A673 (cell line): ENCODE measurements around the gene ESRRB. TPM values are rescaled to one million over a fixed set of nuclear protein-coding genes. Genes with fewer than 3 reads are reported as not detected.

ENCODE experiments used
- BruUV-seq: library from RNA; stranded (reverse); fragments of 400-500 nt; replicated peaks from 2 replicates; lab custom pipeline; 2021; lab: Mats Ljungman, UMichigan
- CTCF ChIA-PET: fragments of 300-600 bp; sonication (Branson Sonifier 250); formaldehyde crosslinking; loops from one replicate; lab custom pipeline; 2022; ENCODE audit warnings: antibody characterized with exemption; lab: Charles Lee
- POLR2A ChIA-PET: fragments of 300-600 bp; sonication (Branson Sonifier 250); formaldehyde crosslinking; loops from one replicate; lab custom pipeline; 2022; ENCODE audit warnings: antibody characterized with exemption; ENCODE audit not compliant: low non-redundant PET; lab: Charles Lee
- DNase-seq: peaks from one replicate; pipeline ENCODE4 v3.0.0-alpha.2; 2015; ENCODE audit warnings: low spot score
- H3K27ac ChIP-seq: fragments of 200-600 bp; sonication (generic); 2 replicates; pipeline ENCODE4 v1.5.1; 2016; ENCODE audit warnings: mixed run types, low read depth, mild to moderate bottlenecking, mixed read lengths, antibody characterized with exemption, low read length; ENCODE audit not compliant: poor library complexity, severe bottlenecking
- H3K27me3 ChIP-seq: fragments of 200-600 bp; sonication (generic); replicated peaks from 2 replicates; pipeline ENCODE4 v1.6.1; 2017; ENCODE audit warnings: mixed run types, low read depth, mild to moderate bottlenecking, mixed read lengths, antibody characterized with exemption, low read length; ENCODE audit not compliant: insufficient read depth, poor library complexity
- H3K36me3 ChIP-seq: fragments of 200-600 bp; sonication (generic); 2 replicates; pipeline ENCODE4 v1.6.1; 2016; ENCODE audit warnings: mixed run types, mild to moderate bottlenecking, mixed read lengths, antibody characterized with exemption, low read length; ENCODE audit not compliant: insufficient read depth, poor library complexity, severe bottlenecking
- H3K4me1 ChIP-seq: fragments of 200-600 bp; sonication (generic); 2 replicates; pipeline ENCODE4 v1.6.1; 2017; ENCODE audit warnings: mixed run types, mild to moderate bottlenecking, mixed read lengths, antibody characterized with exemption, low read length; ENCODE audit not compliant: insufficient read depth, poor library complexity, severe bottlenecking
- H3K4me3 ChIP-seq: fragments of 200-600 bp; sonication (generic); 2 replicates; pipeline ENCODE4 v1.5.1; 2016; ENCODE audit warnings: low read depth, mixed run types, mild to moderate bottlenecking, mixed read lengths, low read length; ENCODE audit not compliant: poor library complexity, severe bottlenecking
- H3K9me3 ChIP-seq: fragments of 200-600 bp; sonication (generic); 2 replicates; pipeline ENCODE4 v1.6.1; 2016; ENCODE audit warnings: mixed run types, low read depth, mild to moderate bottlenecking, mixed read lengths, antibody characterized with exemption, low read length; ENCODE audit not compliant: poor library complexity, severe bottlenecking
- EZH2 ChIP-seq: fragments of 200-600 bp; sonication (generic); IDR thresholded peaks from 2 replicates; pipeline ENCODE4 v1.6.1; 2017; ENCODE audit warnings: borderline replicate concordance, low read depth, mild to moderate bottlenecking, mixed read lengths, antibody characterized with exemption, low read length; ENCODE audit not compliant: poor library complexity, severe bottlenecking
- intact Hi-C: fragments of 100-400 bp; cut with micrococcal nuclease; formaldehyde crosslinking; loops from one replicate; pipeline ENCODE4 v1.10.0; 2022; ENCODE audit not compliant: unreplicated experiment
- total RNA-seq: library from RNA; stranded (reverse); gene quantifications from 2 replicates; pipeline ENCODE4 v1.2.3, GENCODE V29; 2021
- TF ChIP-seq, protein P1 (sequence below): fragments of 300-800, 200-600 bp; sonication (generic); conservative IDR thresholded peaks from 2 replicates; pipeline ENCODE4 v1.5.1; 2017; ENCODE audit warnings: low read depth, mild to moderate bottlenecking, antibody characterized with exemption, low read length, moderate library complexity, mixed read lengths

ESRRB gene
- total RNA-seq, 1 experiment from 2014 or later: 0.47 TPM

GRCh38 chr14:76502219-76502618 is 126.3 kb downstream of the ESRRB start:
- H3K9me3 ChIP-seq: no peaks in the 10 kb centered on the region
- ChIA-PET CTCF (no interaction called here), POLR2A (no interaction called here)
- no peaks in the 10 kb centered on the region for H3K36me3 ChIP-seq
- intact Hi-C loops: no loop called here
- BruUV-seq: no TSS peak
- no peak for DNase-seq
- TF ChIP-seq, protein P1, sequence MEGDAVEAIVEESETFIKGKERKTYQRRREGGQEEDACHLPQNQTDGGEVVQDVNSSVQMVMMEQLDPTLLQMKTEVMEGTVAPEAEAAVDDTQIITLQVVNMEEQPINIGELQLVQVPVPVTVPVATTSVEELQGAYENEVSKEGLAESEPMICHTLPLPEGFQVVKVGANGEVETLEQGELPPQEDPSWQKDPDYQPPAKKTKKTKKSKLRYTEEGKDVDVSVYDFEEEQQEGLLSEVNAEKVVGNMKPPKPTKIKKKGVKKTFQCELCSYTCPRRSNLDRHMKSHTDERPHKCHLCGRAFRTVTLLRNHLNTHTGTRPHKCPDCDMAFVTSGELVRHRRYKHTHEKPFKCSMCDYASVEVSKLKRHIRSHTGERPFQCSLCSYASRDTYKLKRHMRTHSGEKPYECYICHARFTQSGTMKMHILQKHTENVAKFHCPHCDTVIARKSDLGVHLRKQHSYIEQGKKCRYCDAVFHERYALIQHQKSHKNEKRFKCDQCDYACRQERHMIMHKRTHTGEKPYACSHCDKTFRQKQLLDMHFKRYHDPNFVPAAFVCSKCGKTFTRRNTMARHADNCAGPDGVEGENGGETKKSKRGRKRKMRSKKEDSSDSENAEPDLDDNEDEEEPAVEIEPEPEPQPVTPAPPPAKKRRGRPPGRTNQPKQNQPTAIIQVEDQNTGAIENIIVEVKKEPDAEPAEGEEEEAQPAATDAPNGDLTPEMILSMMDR: no peak
- TF ChIP-seq EZH2: no peak
- no peak overlapping the region for H3K27ac ChIP-seq
- H3K4me3 ChIP-seq: no peak overlapping the region
- H3K27me3 ChIP-seq: no peaks in the 10 kb centered on the region
- no peaks in the 10 kb centered on the region for H3K4me1 ChIP-seq

GRCh38 chr14:76502638-76503037 is 126.7 kb downstream of the ESRRB start:
- Histone ChIP-seq H3K27ac (no peak overlapping the region), H3K4me1 (no peaks in the 10 kb centered on the region), H3K4me3 (no peak overlapping the region), H3K27me3 (no peaks in the 10 kb centered on the region), H3K9me3 (no peaks in the 10 kb centered on the region), H3K36me3 (no peaks in the 10 kb centered on the region)
- POLR2A ChIA-PET: interaction anchor here (0.7 kb wide), 1 partner anchor 55 kb away, joined by 4 read pairs; no protein-coding TSS in a partner anchor
- CTCF ChIA-PET: no interaction called here
- DNase-seq: no peak
- no TSS peak for BruUV-seq
- intact Hi-C loops: no loop called here
- no peak for TF ChIP-seq EZH2
- TF ChIP-seq, protein P1: no peak

- H3K4me3 ChIP-seq: no peak overlapping the region
- H3K27me3 ChIP-seq: no peaks in the 10 kb centered on the region
- ChIA-PET POLR2A (no interaction called here), CTCF (no interaction called here)
- no peak overlapping the region for H3K27ac ChIP-seq
- BruUV-seq: no TSS peak
- H3K9me3 ChIP-seq: no peaks in the 10 kb centered on the region
- intact Hi-C loops: no loop called here
- DNase-seq: no peak
- no peaks in the 10 kb centered on the region for H3K36me3 ChIP-seq
- no peak for TF ChIP-seq EZH2
- TF ChIP-seq, protein P1: peak; percentile 35; the same call in 1 of the 2 replicates
- peaks cover 3% of the 10 kb centered on the region for H3K4me1 ChIP-seq
Measured at GRCh38 chr14:76509311-76509710, 133.4 kb downstream of the ESRRB start.
